GM23338 (cell line): ENCODE measurements around the gene CCDC91. TPM values are rescaled to one million over a fixed set of nuclear protein-coding genes. Genes with fewer than 3 reads are reported as not detected.

Source experiments
- ATAC-seq: fragments of 200-7000 bp; cut with Tn5 transposase; 3 replicates; pipeline ENCODE4 v1.9.1; 2020
- DNase-seq: peaks from one replicate; pipeline ENCODE4 v3.0.0-alpha.2; 2015; ENCODE audit warnings: low spot score
- H2AFZ ChIP-seq: fragments of 200-600 bp; sonication (generic); 2 replicates; pipeline ENCODE4 v1.8.0; 2016; ENCODE audit warnings: antibody characterized with exemption, mild to moderate bottlenecking, moderate library complexity
- H3F3A ChIP-seq: fragments of 200-600 bp; sonication (generic); replicated peaks from 2 replicates; pipeline ENCODE4 v1.8.0; 2017; ENCODE audit warnings: antibody characterized with exemption, mixed run types, low read depth
- H3K27ac ChIP-seq: fragments of 200-600 bp; sonication (generic); 2 replicates; pipeline ENCODE4 v1.6.1; 2016; ENCODE audit warnings: low read depth
- H3K27me3 ChIP-seq: fragments of 200-600 bp; sonication (generic); 2 replicates; pipeline ENCODE4 v1.8.0; 2016; ENCODE audit warnings: mild to moderate bottlenecking, mixed run types, moderate library complexity; ENCODE audit not compliant: insufficient read depth
- H3K36me3 ChIP-seq: fragments of 200-600 bp; sonication (generic); 2 replicates; pipeline ENCODE4 v1.8.0; 2016; ENCODE audit warnings: mild to moderate bottlenecking; ENCODE audit not compliant: insufficient read depth
- H3K4me1 ChIP-seq: fragments of 200-600 bp; sonication (generic); 2 replicates; pipeline ENCODE4 v1.8.0; 2016; ENCODE audit warnings: mild to moderate bottlenecking, moderate library complexity; ENCODE audit not compliant: insufficient read depth
- H3K4me2 ChIP-seq: fragments of 200-600 bp; sonication (generic); 2 replicates; pipeline ENCODE4 v1.7.1; 2017; ENCODE audit warnings: mixed run types
- H3K4me3 ChIP-seq: fragments of 200-600 bp; sonication (generic); 2 replicates; pipeline ENCODE4 v1.6.1; 2016; ENCODE audit warnings: mixed run types
- H3K79me2 ChIP-seq: fragments of 200-600 bp; sonication (generic); replicated peaks from 2 replicates; pipeline ENCODE4 v1.8.0; 2017; ENCODE audit warnings: mild to moderate bottlenecking; ENCODE audit not compliant: insufficient read depth
- H3K9me2 ChIP-seq: fragments of 200-600 bp; sonication (generic); 2 replicates; pipeline ENCODE4 v1.8.0; 2017; ENCODE audit not compliant: insufficient read depth
- H4K20me1 ChIP-seq: fragments of 200-600 bp; sonication (generic); replicated peaks from 2 replicates; pipeline ENCODE4 v1.8.0; 2017; ENCODE audit warnings: mild to moderate bottlenecking; ENCODE audit not compliant: insufficient read depth
- H3K27ac Mint-ChIP-seq: 2 replicates; pipeline ENCODE4 v1.8.0; 2020; ENCODE audit warnings: inconsistent platforms, mild to moderate bottlenecking, moderate library complexity, mixed read lengths
- H3K27me3 Mint-ChIP-seq: 3 replicates; pipeline ENCODE4 v1.8.0; 2022; ENCODE audit warnings: low read depth, mild to moderate bottlenecking, moderate library complexity, mixed read lengths, inconsistent platforms; ENCODE audit not compliant: insufficient read depth, poor library complexity
- H3K36me3 Mint-ChIP-seq: 3 replicates; pipeline ENCODE4 v1.8.0; 2021; ENCODE audit warnings: low read depth, mild to moderate bottlenecking, inconsistent platforms, moderate library complexity, mixed read lengths
- H3K4me1 Mint-ChIP-seq: 3 replicates; pipeline ENCODE4 v1.8.0; 2020; ENCODE audit warnings: mild to moderate bottlenecking, inconsistent platforms, mixed read lengths
- H3K4me3 Mint-ChIP-seq: 3 replicates; pipeline ENCODE4 v1.8.0; 2021; ENCODE audit warnings: moderate library complexity, mild to moderate bottlenecking, inconsistent platforms, mixed read lengths
- H3K9me3 Mint-ChIP-seq: 3 replicates; pipeline ENCODE4 v1.8.0; 2020; ENCODE audit warnings: moderate library complexity, mild to moderate bottlenecking, inconsistent platforms, mixed read lengths
- EZH2 ChIP-seq: fragments of 200-600 bp; sonication (generic); IDR thresholded peaks from one replicate; pipeline ENCODE4 v1.8.0; 2017; ENCODE audit warnings: antibody characterized with exemption, mild to moderate bottlenecking, low read depth; ENCODE audit not compliant: unreplicated experiment
- EZH2phosphoT487 ChIP-seq: fragments of 200-600 bp; sonication (generic); IDR thresholded peaks from one replicate; pipeline ENCODE4 v1.8.1; 2018; ENCODE audit warnings: antibody characterized with exemption; ENCODE audit not compliant: unreplicated experiment
- JUNB ChIP-seq: IDR thresholded peaks from one replicate; pipeline ENCODE4 v1.6.1; 2016; ENCODE audit warnings: antibody characterized with exemption; ENCODE audit not compliant: unreplicated experiment
- NANOG ChIP-seq: IDR thresholded peaks from 2 replicates; pipeline ENCODE4 v1.6.1; 2016; ENCODE audit warnings: antibody characterized with exemption, borderline replicate concordance
- STAT1 ChIP-seq: IDR thresholded peaks from one replicate; pipeline ENCODE4 v1.6.1; 2016; ENCODE audit warnings: antibody characterized with exemption; ENCODE audit not compliant: unreplicated experiment
- polyA plus RNA-seq: library from polyadenylated mRNA; unstranded; fragments of >200 nt; fragmentation: Nextera tagmentation; extraction: Ambion mirVana; gene quantifications from 2 replicates; pipeline ENCODE4 v1.2.1, GENCODE V29; 2016
- total RNA-seq: library from RNA; depleted of rRNA; stranded (reverse); fragments of >200 nt; shearing (Covaris generic); gene quantifications from 2 replicates; pipeline ENCODE4 v1.2.3, GENCODE V29; 2014
- TF ChIP-seq, protein P1 (sequence below): IDR thresholded peaks from one replicate; pipeline ENCODE4 v1.6.1; 2018; ENCODE audit warnings: antibody characterized with exemption; ENCODE audit not compliant: unreplicated experiment
- TF ChIP-seq, protein P2 (sequence below), 2 experiments: fragments of 200-600 bp in 1 of 2; sonication (generic) in 1 of 2; conservative IDR thresholded peaks; 2 replicates each; pipeline versions ENCODE4 v1.5.1 to v1.6.1; 2016 to 2017; ENCODE audit warnings: antibody characterized with exemption in 2 of 2, low read depth in 2 of 2, mild to moderate bottlenecking in 2 of 2, moderate library complexity in 1 of 2
- TF ChIP-seq, protein P3 (sequence below): IDR thresholded peaks from 2 replicates; pipeline ENCODE4 v1.6.1; 2016; ENCODE audit warnings: antibody characterized with exemption

CCDC91 gene
- total and polyA plus RNA-seq, 2 experiments from 2014 or later: 24.7 to 48.7 TPM

DNA sequence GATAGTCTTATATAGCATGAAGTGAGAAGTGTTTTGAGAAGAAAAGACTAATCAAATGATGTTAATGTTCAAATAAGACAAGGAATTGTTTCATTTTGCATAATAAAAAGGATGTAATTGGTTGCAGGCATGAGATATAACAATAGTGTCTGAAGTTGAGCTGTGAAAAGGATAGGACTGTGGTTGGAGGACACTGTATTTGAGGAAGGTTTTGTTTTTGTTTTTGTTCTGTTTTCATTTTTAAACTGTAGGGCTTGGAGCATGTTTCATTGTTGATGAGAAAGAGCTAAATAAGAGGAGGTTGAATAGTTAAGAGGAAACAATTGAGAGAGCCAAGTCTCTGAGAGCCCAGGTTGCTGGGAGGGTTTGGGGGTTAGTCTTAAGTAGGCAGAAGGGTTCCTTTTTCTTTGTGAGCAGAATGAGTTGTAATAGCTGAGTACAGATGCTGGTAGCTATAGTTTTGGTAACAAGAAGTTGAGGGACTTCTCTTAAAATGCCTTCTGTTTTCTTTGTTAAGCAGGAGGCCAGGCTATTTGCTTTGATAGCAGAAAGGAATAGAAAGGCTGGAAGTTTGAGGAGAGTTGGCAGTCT is 58.4 kb downstream of the CCDC91 start (continued):
- TF ChIP-seq, protein P1, sequence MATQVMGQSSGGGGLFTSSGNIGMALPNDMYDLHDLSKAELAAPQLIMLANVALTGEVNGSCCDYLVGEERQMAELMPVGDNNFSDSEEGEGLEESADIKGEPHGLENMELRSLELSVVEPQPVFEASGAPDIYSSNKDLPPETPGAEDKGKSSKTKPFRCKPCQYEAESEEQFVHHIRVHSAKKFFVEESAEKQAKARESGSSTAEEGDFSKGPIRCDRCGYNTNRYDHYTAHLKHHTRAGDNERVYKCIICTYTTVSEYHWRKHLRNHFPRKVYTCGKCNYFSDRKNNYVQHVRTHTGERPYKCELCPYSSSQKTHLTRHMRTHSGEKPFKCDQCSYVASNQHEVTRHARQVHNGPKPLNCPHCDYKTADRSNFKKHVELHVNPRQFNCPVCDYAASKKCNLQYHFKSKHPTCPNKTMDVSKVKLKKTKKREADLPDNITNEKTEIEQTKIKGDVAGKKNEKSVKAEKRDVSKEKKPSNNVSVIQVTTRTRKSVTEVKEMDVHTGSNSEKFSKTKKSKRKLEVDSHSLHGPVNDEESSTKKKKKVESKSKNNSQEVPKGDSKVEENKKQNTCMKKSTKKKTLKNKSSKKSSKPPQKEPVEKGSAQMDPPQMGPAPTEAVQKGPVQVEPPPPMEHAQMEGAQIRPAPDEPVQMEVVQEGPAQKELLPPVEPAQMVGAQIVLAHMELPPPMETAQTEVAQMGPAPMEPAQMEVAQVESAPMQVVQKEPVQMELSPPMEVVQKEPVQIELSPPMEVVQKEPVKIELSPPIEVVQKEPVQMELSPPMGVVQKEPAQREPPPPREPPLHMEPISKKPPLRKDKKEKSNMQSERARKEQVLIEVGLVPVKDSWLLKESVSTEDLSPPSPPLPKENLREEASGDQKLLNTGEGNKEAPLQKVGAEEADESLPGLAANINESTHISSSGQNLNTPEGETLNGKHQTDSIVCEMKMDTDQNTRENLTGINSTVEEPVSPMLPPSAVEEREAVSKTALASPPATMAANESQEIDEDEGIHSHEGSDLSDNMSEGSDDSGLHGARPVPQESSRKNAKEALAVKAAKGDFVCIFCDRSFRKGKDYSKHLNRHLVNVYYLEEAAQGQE: no peak
- TF ChIP-seq, protein P2, sequence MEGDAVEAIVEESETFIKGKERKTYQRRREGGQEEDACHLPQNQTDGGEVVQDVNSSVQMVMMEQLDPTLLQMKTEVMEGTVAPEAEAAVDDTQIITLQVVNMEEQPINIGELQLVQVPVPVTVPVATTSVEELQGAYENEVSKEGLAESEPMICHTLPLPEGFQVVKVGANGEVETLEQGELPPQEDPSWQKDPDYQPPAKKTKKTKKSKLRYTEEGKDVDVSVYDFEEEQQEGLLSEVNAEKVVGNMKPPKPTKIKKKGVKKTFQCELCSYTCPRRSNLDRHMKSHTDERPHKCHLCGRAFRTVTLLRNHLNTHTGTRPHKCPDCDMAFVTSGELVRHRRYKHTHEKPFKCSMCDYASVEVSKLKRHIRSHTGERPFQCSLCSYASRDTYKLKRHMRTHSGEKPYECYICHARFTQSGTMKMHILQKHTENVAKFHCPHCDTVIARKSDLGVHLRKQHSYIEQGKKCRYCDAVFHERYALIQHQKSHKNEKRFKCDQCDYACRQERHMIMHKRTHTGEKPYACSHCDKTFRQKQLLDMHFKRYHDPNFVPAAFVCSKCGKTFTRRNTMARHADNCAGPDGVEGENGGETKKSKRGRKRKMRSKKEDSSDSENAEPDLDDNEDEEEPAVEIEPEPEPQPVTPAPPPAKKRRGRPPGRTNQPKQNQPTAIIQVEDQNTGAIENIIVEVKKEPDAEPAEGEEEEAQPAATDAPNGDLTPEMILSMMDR (conservative IDR thresholded peaks at IDR 0.05; ENCODE audit: low read depth in 2 of 2): no peak
- TF ChIP-seq NANOG: no peak
- no peak for TF ChIP-seq STAT1
- TF ChIP-seq, protein P3, sequence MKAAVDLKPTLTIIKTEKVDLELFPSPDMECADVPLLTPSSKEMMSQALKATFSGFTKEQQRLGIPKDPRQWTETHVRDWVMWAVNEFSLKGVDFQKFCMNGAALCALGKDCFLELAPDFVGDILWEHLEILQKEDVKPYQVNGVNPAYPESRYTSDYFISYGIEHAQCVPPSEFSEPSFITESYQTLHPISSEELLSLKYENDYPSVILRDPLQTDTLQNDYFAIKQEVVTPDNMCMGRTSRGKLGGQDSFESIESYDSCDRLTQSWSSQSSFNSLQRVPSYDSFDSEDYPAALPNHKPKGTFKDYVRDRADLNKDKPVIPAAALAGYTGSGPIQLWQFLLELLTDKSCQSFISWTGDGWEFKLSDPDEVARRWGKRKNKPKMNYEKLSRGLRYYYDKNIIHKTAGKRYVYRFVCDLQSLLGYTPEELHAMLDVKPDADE: no peak
- TF ChIP-seq JUNB: no peak
- no peak for TF ChIP-seq EZH2

DNA sequence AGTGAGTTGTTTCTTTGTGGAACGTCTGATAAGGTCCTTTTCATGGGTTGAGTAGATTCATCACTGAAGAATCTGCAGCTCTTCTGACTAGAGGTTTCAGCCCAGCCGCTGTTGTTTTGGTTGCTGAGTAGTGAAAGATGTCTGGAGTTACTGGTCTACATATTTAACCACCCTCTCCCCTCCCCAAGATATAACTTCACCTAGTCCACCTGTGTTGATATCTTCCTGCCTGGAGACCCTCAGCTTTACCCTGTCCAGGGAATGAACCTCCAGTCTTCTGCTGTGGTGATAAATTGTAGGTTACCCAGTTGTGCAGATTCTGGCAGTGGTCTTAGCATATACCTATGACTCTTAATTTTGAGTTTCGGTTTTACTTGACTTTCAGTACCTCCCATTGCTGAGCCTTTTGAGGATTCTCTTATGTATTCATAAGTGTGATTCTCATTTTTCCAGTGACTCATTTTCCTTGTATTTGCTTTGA is 62.9 kb downstream of the CCDC91 start:
- Mint-ChIP-seq H3K27me3 (no peaks in the 10 kb centered on the region), H3K4me1 (peaks cover 11% of the 10 kb centered on the region), H3K27ac (0 out of 2 replicates have a peak overlapping the region, but pooled peaks have one; percentile 26), H3K36me3 (no peaks in the 10 kb centered on the region), H3K4me3 (no peak overlapping the region), H3K9me3 (no peaks in the 10 kb centered on the region)
- Histone ChIP-seq H4K20me1 (no peaks in the 10 kb centered on the region), H3K27ac (no peak overlapping the region), H3K9me2 (no peaks in the 10 kb centered on the region), H3K4me1 (peaks cover 11% of the 10 kb centered on the region), H3K4me3 (no peak overlapping the region), H3F3A (no peaks in the 10 kb centered on the region), H3K27me3 (no peaks in the 10 kb centered on the region), H3K4me2 (no peak overlapping the region), H2AFZ (no peak overlapping the region), H3K36me3 (no peaks in the 10 kb centered on the region), H3K79me2 (peaks cover 37% of the 10 kb centered on the region)
- DNase-seq (no peak), ATAC-seq (no peak)
- no peak for TF ChIP-seq EZH2
- TF ChIP-seq, protein P2 (conservative IDR thresholded peaks at IDR 0.05; ENCODE audit: low read depth in 2 of 2): no peak
- TF ChIP-seq JUNB: no peak
- TF ChIP-seq, protein P1: no peak
- no peak for TF ChIP-seq EZH2phosphoT487
